GM18499 (cell line): Measurements from ENCODE around the gene NUP35.
"Not testable (repeated sequence)": the region's sequence is repeated elsewhere in the genome, so short reads cannot be mapped to it uniquely, and the experiment has no call there.

Experiments
- ATAC-seq: cut with Tn5 transposase; IDR thresholded peaks from one replicate; pipeline ENCODE4 v1.9.1; 2021; ENCODE audit warnings: moderate number of reproducible peaks; ENCODE audit not compliant: insufficient read depth, unreplicated experiment

NUP35 gene

GRCh38 chr2:183126635-183127034 is 2.4 kb downstream of the NUP35 start:
- ATAC-seq, result no peak

- ATAC-seq, result no peak
Measured at GRCh38 chr2:183134016-183134415, 9.8 kb downstream of the NUP35 start.

DNA sequence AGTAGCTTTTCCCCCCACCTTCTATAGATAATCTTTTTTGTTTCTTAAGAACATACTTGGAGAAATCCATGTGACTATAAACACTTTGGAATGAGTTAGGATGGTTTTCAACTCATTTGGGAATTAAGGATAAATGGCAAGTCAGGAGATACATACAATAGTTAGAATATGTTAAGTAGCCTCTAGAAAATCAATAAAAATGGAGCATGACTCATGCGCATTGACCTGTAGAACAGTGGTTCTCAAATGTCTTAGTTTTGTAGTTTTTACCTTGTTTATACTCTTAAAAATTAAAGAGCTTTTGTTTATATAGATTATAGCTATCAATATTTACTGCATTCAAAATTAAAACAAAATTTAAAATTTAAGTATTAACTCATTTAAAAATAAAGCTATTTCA is 24.7 kb downstream of the NUP35 start:
- ATAC-seq, result no peak

GRCh38 chr2:183149489-183149888 is 25.2 kb downstream of the NUP35 start:
- no peak for ATAC-seq

DNA sequence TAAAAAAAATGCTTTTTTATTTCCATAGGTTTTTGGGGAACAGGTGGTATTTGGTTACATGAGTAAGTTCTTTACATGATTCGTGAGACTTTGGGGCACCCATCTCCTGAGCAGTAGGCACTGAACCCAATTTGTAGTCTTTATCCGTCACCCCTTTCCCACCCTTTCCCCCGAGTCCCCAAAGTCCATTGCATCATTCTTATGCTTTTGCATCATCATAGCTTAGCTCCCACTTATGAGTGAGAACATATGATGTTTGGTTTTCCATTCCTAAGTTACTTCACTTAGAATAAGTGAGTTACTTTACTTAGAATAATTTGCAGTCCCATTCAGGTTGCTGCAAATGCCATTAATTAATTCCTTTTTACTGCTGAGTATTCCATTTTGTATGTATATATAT is 28.0 kb downstream of the NUP35 start:
- ATAC-seq, result not testable (repeated sequence)

DNA sequence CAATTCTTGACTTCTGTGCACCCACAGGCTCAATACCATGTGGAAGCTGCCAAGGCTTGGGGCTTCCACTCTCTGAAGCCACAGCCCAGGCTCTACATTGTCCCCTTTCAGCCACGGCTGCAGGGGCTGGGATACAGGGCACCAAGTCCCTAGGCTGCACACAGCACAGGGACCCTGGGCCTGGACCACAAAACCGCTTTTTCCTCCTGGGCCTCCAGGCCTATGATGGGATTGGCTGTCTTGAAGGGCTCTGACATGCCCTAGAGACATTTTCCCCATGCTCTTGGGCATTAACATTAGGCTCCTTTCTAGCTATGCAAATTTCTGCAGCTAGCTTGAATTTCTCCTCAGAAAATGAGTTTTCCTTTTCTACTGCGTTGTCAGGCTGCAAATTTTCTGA is 29.7 kb downstream of the NUP35 start:
- ATAC-seq, result no peak

DNA sequence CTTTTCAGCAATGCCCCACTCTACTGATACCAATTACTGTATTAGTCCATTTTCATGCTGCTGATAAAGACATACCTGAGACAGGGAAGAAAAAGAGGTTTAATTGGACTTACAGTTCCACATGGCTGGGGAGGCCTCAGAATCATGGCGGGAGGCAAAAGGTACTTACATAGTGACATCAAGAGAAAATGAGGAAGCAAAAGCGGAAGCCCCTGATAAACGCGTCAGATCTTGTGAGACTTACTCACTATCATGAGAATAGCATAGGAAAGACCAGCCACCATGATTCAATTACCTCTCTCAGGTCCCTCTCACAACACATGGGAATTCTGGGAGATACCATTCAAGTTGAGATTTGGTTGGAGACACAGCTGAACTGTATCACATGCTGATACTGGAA is 30.5 kb downstream of the NUP35 start:
- ATAC-seq, result not testable (repeated sequence)

DNA sequence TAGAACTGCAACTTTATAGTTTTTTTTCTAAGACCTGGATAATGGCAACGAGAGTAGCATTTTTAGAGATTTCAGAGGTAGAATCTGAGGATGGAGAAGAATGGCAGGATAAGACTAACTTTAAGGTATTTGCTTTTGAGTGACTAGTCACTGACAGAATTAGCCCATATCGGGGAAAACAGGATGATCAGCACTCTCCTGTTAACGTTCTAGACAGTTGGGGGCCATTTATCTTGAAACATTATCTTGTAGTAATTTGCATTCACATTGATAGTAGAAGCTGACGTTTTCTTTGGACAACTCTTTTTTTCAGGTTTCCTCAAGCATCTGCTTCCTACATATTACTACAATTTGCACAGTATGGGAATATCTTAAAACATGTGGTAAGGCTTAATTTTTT is 32.9 kb downstream of the NUP35 start:
- no peak for ATAC-seq

DNA sequence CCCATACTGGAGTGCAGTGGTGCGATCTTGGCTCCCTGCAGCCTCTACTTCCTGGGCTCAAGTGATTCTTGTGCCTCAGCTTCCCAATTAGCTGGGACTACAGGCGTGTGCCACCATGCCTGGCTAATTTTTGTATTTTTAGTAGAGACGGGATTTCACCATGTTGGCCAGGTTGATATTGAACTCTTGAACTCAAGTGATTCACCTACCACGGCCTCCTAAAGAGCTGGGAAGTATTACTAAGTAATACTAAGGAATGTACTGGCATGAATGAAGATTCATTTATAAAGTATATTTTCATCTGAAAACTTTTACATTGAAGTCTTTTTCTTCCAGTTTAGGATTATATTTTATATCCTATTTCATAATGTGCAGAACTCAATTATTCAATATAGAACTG is 38.1 kb downstream of the NUP35 start:
- ATAC-seq, result no peak

- ATAC-seq, result no peak
Measured at GRCh38 chr2:183163821-183164649, 39.8 kb downstream of the NUP35 start.

GRCh38 chr2:183164650-183165015 is 40.4 kb downstream of the NUP35 start:
- ATAC-seq, result no peak

DNA sequence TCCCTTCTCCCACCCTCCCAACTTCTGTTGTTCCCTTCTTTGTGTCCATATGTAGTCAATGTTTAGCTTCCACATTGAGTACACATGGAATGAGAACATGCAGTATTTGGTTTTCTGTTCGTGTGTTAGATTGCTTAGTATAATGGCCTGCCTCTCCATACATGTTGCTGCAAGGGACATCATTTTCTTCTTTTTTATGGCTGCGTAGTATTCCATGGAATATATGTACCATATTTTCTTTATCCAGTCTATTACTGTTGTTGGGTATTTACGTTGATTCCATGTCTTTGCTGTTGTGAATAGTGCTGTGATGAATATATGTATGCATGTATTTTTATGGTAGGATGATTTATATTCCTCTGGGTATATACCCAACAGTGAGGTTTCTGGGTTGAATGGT is 42.0 kb downstream of the NUP35 start:
- ATAC-seq, result no peak

DNA sequence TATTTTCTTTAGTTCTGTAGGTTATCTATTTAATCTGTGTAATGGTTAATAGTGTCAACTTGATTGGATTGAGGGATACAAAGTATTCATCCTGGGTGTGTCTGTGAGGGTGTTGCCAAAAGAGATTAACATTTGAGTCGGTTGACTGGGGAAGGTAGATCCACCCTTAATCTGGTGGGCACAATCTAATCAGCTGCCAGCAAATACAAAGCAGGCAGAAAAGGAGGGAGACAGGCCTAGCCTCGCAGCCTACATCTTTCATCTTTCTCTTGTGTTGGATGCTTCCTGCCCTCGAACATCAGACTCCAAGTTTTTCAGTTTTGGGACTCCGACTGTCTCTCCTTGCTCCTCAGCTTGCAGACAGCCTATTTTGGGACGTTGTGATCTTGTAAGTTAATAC is 42.7 kb downstream of the NUP35 start:
- not testable (repeated sequence) for ATAC-seq

- no peak for ATAC-seq
Measured at GRCh38 chr2:183172220-183172887, 48.1 kb downstream of the NUP35 start.

DNA sequence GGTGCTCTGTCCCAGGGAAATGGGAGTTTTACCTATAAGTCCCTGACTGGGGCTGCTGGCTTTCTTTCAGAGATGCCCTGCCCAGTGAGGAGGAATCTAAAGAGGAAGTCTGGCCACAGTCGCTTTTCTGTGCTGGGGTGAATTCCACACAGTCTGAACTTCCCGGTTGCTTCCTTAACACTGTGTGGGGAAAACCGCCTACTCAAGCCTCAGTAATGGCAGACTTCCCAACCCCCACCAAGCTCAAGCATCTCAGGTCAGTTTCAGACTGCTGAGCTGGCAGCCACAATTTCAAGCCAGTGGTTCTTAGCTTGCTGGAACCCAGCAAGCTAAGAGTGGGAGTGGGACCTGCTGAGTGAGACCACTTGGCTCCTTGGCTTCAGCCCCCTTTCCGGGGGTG is 54.9 kb downstream of the NUP35 start:
- no peak for ATAC-seq

DNA sequence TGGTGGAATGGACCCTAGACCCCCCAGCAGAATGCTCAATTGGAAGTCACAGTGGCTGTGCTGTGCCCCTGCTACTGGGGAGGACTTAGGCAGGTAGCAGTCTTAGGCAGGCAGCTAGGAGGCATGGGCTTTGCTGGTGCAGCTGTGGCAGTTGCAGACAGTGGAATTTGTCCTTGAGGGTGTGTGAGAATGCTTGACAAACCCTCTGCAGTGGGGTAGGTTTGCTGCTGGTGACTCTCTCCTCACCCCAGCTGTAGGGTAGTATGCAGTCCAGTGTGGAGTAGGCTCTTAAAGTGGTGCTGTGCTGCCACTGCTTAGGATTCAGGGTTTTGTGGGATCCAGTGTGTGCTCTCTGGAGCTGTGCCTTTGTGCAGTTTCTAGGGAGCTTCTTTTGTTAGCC is 61.3 kb downstream of the NUP35 start:
- ATAC-seq, result no peak

DNA sequence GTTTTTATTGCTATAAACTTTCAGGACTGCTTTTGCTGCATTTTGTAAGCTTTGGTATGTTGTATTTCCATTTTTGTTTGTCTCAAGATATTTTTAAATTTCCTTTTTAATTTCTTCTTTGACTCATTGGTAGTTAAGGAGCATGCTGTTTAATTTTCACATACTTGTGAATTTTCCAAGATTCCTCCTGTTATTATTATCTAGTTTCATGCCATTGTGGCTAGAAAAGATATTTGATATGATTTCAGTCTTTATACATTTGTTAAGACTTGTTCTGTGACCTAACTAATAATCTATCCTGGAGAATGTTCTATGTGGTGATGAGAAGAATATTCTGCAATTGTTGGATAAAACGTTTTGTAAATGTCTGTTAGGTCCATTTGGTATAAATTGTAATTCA is 62.1 kb downstream of the NUP35 start:
- no peak for ATAC-seq

DNA sequence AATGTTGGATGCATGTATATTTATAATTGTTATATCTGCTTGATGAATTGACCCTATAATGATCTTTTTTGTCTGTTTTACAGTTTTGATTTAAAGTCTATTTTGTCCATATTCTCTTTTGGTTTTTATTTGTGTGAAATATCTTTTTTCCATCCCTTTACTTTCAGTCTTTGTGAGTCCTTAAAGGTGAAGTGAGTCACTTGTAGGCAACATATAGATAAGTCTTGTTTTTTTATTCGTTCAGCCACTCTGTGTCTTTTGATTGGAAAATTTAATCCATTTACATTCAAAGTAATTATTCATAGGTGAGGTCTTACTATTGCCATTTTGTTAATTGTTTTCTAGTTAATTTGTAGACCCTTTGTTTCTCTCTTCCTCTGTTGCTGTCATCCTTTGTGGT is 62.5 kb downstream of the NUP35 start:
- ATAC-seq, result no peak

DNA sequence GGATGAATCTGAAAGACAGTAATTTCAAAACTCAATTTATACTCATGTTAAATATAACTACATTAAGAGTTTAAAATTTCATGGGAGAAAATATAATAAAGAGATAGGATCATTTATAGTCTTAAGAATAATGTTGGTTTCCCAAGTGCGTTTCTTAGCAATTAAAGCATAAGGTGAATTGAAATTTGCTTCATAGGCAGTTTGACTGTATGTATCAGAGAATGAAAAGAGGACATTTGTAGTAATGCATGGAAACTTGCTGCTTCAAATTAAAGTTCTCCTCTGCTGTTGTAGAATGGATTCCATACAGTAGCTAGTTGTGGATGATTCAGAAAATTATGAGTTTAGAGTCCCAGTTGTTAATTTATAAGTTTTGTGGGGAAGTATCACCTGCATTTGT is 68.1 kb downstream of the NUP35 start:
- ATAC-seq, result no peak

DNA sequence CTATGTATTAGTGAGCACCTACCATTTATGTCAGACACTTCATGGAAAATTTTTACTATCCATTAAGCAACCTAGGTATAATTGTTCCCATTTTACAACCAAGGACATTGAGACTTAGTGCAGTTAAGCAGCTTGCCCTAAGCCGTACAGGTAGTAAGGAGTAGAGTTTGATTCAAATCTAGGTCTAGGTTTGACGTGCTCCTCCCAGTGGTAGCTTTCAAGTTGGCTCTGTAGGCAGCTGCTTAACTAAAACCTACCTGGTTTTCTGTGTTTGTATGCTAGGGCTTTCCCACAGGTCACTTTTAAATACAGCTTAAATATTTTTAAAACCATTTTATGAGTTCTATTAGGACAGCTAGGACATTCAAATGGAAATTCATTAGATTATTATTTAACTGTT is 69.7 kb downstream of the NUP35 start:
- ATAC-seq, result no peak

DNA sequence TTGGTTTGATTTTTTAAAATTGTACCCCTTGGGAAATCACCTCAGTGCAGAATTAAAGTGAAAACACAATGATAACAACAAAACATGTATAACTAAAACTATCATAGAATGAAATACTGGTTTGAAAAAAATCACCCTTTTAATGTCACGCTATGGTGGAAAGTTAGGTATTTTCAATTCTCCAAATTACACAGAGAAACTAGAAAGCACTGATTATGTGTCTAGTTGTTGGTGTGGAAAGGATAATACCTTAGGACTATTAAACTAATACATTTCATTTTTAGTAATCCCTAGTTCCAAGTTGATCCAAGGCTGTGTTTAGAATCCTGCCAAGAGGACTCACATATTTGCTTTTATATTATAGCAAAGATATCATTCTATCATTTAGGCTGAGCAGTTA is 71.2 kb downstream of the NUP35 start:
- ATAC-seq, result no peak

DNA sequence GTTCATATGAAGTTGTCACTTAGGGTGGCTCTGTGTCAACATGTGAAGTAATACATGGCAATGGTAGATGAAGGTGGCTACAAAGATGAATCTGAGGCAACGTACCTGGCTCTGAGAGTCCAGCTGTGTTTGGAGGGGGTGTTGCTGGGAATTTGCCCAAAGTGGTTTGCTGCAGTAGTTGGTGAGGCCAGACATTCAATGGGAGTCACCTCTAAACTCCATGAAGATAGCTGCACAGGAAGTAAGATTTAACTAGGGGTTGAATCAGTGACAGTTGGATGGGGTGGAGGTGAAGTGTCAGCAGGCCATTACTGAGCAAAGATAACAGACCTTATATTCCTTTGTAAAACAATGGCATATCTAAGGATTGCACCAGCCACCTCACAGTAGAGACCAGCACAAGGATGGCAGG is 71.8 kb downstream of the NUP35 start:
- no peak for ATAC-seq
